Measurements from ENCODE around the gene MTR.

MTR gene

DNA sequence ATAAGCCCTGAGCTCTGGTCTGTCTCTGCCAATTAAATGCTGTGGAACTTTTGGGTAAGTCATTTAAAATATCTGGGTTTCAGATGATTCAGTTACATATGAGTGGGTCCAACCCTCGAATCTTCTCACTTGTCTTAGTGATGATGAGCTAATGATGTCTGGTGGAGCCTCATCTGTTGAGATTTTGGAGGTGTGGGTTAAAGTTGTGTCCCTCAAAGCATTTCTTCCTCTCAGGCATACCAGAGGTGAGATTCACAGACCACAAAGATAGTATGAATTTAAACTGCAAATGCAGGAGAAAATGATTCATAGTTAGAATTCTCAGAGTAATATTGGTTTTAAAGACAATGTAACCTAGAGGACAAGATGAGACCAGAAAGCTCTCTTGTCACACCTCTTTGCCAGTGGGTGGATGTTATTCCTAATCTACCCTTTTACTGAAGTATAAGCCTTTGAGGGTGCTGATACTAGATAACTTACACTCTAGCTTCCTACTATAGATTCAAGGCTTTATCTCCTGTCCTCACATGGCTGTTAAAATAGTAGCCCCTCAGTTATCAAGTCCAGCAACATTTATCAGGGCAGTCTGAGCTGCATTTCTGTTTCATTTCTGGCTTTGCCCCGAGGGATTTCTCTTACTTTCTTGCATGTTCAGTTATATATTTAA lies 118.4 kb downstream of the MTR start:
- DNase-seq: no peak

DNA sequence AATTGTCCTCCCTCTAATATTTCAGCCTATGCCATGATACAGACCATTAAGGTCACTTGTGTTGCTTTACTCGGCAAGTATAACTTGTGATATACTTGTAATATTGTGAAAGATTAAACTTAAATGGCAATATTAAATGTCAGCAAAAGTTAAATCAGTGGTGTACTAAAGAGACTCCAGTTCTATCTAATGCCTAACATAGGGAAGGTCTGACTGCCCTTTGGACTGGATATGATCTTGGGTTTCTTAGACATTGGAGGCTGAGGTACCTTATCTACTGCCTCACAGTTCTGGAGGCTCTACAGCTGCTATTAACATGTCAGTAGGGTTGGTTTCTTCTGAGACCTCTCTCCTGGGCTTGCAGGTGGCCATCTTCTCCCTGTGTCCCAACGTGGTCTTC lies 119.3 kb downstream of the MTR start:
- DNase-seq: no peak

DNA sequence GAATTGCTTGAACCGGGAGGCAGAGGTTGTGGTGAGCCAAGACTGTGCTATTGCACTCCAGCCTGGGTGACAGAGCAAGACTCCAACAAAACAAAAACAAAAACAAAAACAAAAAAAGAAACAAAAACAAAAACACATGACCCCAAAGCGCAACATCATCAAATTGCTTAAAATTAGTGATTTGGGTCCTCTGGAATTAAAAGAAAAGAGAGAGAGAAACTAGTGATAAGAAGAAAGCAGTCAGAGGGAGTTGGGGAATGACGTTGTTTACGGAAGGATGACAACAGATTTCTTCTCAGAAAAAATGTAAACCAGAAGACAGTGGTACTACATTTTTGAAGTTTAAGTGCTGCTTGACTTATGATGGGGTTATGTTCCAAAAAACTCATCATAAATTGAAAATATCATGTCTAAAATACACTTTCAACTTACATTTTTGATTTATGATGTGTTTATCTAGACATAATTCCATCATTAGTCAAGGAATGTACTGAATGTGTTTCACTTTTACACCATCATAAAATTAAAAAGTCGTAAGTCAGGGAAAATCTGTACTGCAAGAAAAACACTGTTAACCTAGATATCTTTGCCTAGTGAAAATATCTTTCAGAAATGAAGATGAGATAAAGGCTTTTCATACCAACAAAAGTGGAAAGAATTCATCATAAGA lies 121.2 kb downstream of the MTR start:
- DNase-seq: no peak

GRCh38 chr1:236917448-236917847 lies 122.4 kb downstream of the MTR start:
- DNase-seq: no peak

GRCh38 chr1:236920286-236920894 lies 125.3 kb downstream of the MTR start:
- no peak for DNase-seq

DNA sequence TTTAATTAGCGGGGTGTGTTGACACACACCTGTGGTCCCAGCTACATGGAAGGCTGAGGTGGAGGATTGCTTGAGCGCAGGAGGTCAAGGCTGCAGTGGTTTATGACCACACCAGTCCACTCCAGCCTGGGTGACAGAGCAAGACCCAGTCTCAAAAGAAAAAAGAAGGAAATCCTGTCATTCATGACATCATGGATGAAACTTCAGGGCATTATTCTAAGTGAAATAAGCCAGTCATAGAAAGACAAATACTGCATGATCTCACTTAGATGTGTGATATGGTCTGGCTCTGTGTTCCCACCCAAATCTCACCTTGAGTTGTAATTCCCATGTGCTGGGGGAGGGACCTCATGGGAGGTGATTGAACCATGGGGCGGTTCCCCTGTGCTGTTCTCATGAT lies 126.5 kb downstream of the MTR start:
- no peak for DNase-seq

DNA sequence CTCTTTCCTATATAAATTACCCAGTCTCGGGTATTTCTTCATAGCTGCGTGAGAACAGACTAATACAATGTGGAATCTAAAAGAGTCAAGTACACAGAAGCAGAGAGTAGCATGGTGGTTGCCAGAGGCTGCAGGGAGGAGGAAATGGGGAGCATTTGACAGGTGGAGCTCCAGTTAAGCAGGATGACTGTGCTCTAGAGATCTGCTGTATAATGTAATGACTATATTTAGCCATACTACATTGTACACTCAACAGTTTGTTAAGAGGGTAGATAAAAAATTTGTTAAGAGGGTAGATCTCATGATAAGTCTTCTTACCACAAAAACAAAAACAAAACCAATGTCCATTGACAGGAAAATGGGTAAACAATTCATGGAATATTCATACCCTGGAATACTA lies 127.1 kb downstream of the MTR start:
- DNase-seq: no peak

GRCh38 chr1:236925386-236925785 lies 130.3 kb downstream of the MTR start:
- DNase-seq: no peak

GRCh38 chr1:236930503-236930902 lies 135.4 kb downstream of the MTR start:
- DNase-seq: no peak

DNA sequence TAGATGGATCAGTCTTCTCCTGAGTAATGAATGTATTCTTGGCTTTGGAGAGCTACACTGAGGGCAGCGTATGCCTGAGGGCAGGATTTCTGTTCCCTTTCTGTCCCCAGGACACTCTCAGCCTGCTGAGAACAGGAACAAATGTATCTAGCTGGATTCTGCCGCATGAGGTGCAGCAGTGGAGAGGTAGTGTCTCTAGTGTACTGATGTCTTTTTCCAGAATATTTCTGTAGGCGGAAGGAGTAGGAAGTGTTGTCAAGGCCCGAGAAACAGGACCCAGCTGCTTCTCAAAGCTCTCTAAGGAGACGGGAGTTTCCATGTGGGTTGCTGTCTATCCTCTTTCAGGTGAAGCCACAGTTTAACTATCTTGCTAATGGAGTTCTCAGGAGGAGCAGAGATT lies 143.7 kb downstream of the MTR start:
- DNase-seq: no peak

DNA sequence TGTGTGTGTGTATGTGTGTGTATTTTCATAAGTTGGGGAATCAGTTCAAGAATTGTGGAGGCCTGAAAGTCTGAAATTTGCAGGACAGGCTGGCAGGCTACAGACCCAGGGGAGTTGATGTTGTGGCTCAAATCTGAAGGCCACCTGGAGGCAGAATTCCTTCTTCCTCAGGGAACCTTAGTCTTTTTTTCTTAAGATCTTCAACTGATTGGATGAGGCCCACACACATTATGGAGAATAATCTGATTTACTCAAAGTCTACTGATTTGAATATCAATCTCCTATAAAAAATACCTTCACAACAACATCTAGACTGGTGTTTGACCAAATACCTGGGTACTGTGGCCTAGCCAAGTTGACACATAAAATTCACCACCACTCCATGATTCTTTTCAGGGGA lies 147.3 kb downstream of the MTR start:
- no peak for DNase-seq

- no peak for DNase-seq
These were observed 149.5 kb downstream of the MTR start for GRCh38 chr1:236944556-236944955.

DNA sequence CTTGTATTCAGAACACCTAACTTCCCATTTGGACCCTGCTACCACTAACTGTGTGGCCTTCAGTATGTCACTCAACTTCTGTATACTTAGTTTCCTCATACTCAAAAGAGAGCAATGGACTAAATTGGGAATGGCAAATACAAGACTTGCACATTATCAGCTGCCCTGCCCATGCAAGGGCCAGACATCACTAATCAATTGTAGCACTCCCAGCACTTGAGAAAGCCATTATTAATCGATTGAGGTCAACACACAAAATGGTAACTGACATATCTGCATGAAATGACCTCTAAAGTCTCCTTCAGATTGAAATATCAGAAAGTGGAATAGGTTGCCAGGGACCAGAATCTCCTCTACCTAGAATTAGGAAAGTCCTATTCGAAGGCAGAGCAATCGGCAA lies 149.9 kb downstream of the MTR start:
- no peak for DNase-seq

DNA sequence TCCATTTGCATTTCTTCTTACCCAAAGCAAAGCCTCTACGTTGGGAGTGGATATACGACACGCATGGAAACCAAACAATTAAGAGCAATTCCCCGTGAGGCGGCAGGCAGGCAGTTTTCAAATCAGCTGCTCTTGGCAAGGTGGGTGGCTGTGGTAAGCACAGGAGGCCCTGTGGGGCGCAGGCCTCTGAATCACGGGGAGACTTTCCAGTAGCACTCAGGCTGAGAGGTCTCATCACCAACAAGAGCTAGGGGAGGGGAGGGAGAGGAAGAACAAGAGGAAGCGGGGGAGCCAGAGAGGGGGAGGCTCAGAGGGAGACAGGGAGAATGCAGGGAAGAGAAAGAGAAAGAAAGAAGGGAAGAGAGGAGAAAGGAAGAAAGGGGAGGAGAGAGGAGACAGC lies 152.7 kb downstream of the MTR start:
- DNase-seq: no peak

DNA sequence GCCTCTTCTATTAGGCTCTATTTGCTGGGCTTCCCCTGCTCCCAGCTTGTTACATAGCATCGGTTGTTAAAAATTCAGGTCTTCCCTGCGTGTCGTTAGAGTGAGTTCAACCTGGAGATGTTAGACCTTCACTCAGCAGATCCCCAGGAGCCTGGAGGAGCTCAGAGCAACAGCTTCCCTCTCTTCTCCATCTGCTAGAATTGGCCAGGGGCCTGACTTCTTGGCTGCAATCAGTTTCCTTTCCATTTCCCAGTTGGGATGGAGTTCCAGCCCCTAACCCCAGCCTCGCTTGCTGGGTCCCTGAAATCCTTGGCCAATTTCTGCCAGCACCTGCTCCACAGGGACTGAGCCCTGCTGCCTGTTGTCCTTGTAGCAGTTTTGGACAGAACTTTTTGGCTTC lies 153.3 kb downstream of the MTR start:
- DNase-seq: no peak

GRCh38 chr1:236948996-236949395 lies 153.9 kb downstream of the MTR start:
- no peak for DNase-seq

DNA sequence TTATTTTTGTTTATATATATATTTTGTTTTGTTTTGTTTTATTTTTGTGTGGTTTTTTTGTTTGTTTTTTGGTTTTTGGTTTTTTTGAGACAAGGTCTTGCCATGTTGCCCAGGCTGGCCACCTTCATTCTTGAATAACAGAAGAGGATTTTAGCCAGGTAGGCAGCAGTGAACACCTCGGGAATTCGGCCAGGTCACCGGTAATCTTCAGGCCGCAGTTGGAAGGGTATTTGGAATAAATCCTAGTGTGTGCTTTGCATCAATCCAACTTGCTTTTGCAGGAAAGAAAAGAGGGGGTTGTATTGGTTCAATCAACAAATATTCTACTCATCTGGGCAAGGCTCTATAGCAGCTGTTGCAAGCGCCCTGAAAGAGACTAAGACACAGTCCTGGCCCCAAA lies 155.3 kb downstream of the MTR start:
- DNase-seq: no peak

DNA sequence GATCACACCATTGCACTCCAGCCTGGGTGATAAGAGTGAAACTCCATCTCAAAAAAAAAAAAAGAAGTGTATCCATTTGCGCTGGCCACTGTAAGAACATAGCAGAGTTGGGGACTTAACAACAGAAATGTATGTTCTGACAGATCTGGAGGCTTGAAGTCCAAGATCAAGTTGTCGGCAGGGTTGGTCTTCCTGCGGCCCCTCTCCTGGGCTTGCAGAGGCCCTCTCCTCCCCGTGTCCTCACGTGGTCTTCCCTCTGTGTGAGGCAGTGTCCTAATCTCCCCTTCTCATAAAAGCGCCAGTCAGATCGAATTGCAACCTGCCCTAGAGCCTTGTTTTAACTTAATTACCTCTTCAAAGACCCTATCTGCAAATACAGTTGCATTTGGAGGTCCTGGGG lies 156.6 kb downstream of the MTR start:
- no peak for DNase-seq

DNA sequence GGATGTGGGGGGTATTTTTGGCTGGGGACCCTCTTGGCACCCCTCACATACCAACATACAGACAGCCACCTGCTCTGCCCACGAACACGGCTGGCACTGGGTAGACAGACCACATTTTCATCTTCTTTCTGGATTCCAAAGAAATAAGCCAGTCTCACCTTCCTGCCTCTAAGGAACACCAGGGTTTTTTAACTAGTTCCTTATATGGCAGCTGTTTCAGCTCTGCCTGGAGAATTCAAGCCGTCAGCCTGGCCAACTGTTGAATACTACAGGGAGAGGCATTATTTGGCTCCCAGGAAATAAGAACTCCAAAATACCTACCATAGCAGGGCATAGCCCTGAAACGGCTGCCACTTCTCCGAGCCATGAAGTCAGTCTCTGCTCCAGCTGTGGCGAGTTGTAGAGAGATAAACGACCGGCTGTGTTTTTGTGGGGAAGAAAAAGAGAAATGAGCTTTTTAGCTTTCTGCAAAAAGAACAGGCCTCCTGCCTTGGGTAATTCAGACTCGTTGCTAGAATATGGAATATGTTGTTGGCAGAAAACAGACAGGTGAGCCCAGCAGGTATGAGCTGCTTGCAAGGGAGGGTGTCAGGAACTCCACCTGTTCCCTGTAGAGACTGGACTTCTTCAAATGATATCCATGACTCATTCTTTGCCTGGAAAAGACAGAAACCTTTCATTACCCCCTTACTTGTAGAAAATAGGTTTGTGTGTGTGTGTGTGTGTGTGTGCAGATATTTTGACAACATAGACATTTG lies 157.3 kb downstream of the MTR start:
- no peak for DNase-seq

- no peak for DNase-seq
These were observed 158.1 kb downstream of the MTR start for GRCh38 chr1:236953151-236953700.

Measured in NK-92 treated with Interleukin-12 subunit alpha and Interleukin-12 subunit beta, amount 100 ng/mL, for 24 hours (cell line).